Thyroid gland (tissue), 4 donors: Measurements from ENCODE around the gene MMUT.

Experiments used
- POLR2A ChIP-seq, 2 donors: fragments of 450-650 bp; IDR thresholded peaks; one replicate each; pipeline ENCODE4 v1.6.1; 2017; ENCODE audit warnings: antibody characterized with exemption in 2 of 2, mild to moderate bottlenecking in 2 of 2, moderate library complexity in 1 of 2
- TF ChIP-seq, protein P1 (sequence below), 6 experiments: fragments of 200-600 bp in 3 of 6; fragments of 450-650 bp in 3 of 6; sonication (generic) in 3 of 6; IDR thresholded peaks; one replicate each; pipeline ENCODE4 v1.5.1; 2016 to 2019; ENCODE audit warnings: antibody characterized with exemption in 6 of 6, mild to moderate bottlenecking in 2 of 6, inconsistent platforms in 1 of 6, moderate library complexity in 1 of 6

DNA sequence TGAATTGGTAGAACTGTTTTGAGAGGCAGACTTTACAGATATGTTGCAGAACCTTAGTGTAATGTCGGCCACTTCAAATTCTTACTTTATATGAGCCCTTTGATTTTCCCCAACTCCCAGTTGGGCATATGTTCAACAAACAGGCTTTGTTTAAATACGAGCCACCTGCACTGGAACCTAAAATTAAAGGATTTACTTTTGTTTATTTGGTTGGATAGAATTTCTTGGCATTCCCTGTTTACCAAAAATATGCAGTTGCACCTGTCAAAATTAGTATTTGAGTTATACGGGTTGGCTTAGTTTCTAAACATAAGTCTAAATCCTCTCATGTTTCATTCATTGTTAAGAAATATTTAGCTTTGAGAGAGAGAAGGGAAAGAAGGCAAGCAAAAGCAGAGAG, 34.3 kb upstream of the MMUT start:
- TF ChIP-seq, protein P1, sequence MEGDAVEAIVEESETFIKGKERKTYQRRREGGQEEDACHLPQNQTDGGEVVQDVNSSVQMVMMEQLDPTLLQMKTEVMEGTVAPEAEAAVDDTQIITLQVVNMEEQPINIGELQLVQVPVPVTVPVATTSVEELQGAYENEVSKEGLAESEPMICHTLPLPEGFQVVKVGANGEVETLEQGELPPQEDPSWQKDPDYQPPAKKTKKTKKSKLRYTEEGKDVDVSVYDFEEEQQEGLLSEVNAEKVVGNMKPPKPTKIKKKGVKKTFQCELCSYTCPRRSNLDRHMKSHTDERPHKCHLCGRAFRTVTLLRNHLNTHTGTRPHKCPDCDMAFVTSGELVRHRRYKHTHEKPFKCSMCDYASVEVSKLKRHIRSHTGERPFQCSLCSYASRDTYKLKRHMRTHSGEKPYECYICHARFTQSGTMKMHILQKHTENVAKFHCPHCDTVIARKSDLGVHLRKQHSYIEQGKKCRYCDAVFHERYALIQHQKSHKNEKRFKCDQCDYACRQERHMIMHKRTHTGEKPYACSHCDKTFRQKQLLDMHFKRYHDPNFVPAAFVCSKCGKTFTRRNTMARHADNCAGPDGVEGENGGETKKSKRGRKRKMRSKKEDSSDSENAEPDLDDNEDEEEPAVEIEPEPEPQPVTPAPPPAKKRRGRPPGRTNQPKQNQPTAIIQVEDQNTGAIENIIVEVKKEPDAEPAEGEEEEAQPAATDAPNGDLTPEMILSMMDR (IDR thresholded peaks at IDR 0.05): no peak
- no peak for TF ChIP-seq POLR2A (IDR thresholded peaks at IDR 0.05)
